ENCODE results near the gene KIF6.

Gene KIF6

DNA sequence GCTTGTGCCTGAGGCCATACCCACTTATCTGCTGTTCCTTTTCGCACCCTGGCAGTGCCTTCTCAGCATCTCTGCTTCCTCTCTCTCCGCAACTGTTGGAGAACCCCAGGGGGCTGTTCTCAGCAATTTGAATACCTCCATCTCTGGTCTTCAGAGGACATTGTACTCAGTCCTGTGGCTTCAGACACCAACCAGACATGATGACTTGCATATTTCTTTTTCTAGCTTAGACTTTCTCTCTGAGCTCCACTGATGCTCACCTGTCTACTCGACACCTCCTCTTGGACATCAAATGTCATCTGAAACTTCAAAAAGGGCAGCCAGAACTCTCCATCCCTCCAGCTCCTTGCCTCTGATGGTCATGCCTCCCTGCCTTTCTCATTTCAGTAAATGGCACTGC lies 383.9 kb downstream of the KIF6 start:
- no peak for DNase-seq (ENCODE audit: insufficient read length, low spot score)
- no peak for TF ChIP-seq POLR2A (IDR thresholded peaks at IDR 0.05; ENCODE audit: low read depth, low read length)
- FAIRE-seq: no peak

DNA sequence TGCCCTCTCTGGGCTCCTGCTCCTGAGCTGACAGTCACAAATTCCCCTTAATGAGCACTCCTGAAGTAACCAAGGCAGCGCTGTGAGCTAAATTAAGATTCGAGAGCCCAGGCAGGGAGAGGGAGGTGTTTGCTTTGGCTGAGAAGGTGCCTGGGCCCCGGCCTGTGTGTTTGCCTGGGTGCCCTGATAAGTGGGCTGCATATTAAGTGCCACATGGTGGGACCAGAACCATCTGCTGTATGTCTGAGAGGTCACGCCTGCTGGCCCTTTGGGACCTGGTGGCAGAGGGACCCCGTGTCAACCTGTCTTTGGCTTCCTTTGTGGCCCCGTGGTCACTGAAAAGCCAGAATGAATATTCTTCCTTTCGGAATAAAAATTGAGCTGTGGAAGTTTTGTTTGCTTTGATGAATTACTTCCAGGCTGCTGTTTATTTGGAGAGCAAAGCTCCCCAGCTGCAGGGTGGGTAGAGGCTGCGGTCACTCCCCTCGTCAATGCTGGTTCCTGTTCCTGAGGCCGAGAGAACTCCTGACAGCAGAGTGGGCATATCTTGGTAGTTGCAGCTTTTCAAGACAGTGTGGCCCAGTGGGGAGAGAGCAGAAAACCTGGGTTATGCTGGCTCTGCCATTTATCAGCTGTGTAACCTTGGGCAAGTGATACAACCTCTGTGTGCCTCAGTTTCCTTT lies 385.2 kb downstream of the KIF6 start:
- no peak for TF ChIP-seq POLR2A (IDR thresholded peaks at IDR 0.05; ENCODE audit: low read depth, low read length)
- DNase-seq (ENCODE audit: insufficient read length, low spot score) (no peak), FAIRE-seq (no peak)

DNA sequence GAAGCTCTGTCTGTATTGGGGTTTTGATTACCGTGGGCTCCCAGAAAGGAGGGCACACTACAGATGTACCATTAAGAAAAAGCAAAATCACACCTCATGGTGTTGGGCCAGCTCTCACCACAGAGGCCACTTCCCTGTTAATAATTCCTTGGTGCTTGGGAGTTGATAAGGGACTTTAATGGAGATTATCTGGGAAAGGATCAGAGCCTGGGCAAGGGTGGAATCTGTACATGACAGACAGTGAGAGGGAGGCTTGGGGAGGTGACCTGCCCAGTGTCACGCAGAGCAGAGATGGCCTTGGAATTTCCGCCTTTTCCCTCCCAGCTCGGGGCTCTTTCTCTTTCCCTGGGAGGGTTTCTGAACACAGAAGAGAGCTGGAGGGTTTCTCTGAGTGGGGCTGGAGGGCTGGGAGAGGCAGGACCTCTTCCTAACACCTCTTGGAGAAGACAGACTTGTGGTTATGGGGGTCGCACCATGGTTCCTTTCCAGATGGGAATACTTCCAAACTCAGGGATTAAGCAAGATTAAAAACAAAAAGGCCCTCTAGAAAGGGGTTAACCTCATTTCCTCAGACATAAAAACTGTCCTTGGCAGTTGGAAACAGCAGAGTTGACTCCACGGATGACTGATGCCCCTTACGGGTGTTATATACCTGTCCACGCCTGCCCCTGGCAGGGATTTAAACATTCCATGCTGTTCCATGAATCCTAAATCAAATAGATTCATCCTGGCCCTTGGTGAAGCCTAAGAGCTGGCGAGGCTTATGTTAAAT lies 385.9 kb downstream of the KIF6 start:
- DNase-seq (ENCODE audit: insufficient read length, low spot score): no peak
- no peak for FAIRE-seq
- no peak for TF ChIP-seq POLR2A (IDR thresholded peaks at IDR 0.05; ENCODE audit: low read depth, low read length)

DNA sequence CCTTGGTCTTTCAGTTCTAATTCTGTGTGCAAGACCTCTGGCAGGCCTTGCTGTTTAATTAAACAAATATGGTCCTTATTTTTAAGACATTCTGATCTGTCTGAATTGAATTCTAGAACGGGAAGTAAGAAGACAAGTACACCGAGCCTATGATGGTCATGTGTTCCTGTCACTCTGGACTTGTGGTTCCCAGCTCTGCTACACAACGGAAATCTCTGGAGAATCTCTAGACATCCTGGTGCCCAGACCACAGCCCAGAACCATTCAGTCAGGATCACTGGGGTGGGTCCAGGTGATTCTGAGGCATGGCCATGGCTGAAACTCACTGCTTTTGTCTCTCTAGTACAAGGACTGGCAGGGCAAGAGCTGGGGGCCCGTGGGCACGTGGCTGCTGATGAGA lies 386.8 kb downstream of the KIF6 start:
- FAIRE-seq: no peak
- TF ChIP-seq POLR2A (IDR thresholded peaks at IDR 0.05; ENCODE audit: low read depth, low read length): no peak

GRCh38 chr6:39335780-39336545 lies 389.2 kb downstream of the KIF6 start:
- TF ChIP-seq POLR2A (IDR thresholded peaks at IDR 0.05; ENCODE audit: low read depth, low read length): no peak
- FAIRE-seq: no peak
- peak; percentile 42 for DNase-seq (ENCODE audit: insufficient read length, low spot score)

More for the DNA sequence above, 386.8 kb downstream of the KIF6 start:
- no peak for DNase-seq (ENCODE audit: insufficient read length, low spot score)

GRCh38 chr6:39333644-39334438 lies 391.4 kb downstream of the KIF6 start:
- no peak for TF ChIP-seq POLR2A (IDR thresholded peaks at IDR 0.05; ENCODE audit: low read depth, low read length)
- no peak for DNase-seq (ENCODE audit: insufficient read length, low spot score)

GRCh38 chr6:39330476-39330875 lies 394.7 kb downstream of the KIF6 start:
- DNase-seq (ENCODE audit: insufficient read length, low spot score): no peak
- TF ChIP-seq POLR2A (IDR thresholded peaks at IDR 0.05; ENCODE audit: low read depth, low read length): no peak
- FAIRE-seq: no peak

More at GRCh38 chr6:39333644-39334438, 391.4 kb downstream of the KIF6 start:
- no peak for FAIRE-seq

- no peak for TF ChIP-seq POLR2A (IDR thresholded peaks at IDR 0.05; ENCODE audit: low read depth, low read length)
- DNase-seq (ENCODE audit: insufficient read length, low spot score) (no peak), FAIRE-seq (no peak)
Observed at GRCh38 chr6:39330057-39330456, 395.2 kb downstream of the KIF6 start.

DNA sequence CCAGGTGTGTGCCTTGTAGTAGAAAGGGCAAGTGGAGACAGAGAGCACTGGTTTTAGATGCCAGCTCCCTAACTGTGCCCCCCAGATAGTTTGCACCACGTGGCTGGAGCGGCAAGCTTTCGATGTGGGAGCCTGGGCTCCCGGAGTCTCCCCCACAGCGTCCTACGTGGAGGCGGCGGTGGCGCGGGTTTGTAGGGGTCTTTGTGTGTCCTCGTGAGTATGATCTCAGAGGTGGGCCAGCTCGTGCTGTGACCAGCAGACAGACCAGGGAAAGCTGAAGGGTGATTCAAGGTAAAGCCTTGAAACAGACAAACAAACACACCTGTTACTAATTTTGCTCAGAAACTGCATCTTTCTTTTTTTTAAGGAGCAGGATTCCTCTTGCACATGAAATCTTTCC lies 397.1 kb downstream of the KIF6 start:
- FAIRE-seq (no peak), DNase-seq (ENCODE audit: insufficient read length, low spot score) (no peak)
- no peak for TF ChIP-seq POLR2A (IDR thresholded peaks at IDR 0.05; ENCODE audit: low read depth, low read length)

DNA sequence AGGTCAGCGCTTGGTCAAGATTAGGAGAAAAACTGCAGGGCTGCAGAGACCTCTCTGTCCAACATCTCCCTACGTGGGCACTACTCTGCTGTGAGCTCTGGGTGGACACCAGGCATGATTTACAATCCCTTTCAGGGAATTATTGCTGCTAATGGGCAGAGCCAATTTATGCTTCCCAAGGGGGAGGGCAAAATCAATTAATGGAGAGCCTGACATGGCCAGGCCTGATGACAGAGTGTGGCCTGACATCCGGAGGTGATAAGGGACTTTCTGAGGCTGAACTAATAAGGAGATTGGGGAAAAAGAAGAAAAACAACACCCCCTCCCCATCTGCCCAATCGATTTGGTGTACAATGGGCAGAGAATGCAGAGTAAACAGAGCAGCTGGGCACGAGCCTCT lies 397.7 kb downstream of the KIF6 start:
- TF ChIP-seq POLR2A (IDR thresholded peaks at IDR 0.05; ENCODE audit: low read depth, low read length): no peak
- DNase-seq (ENCODE audit: insufficient read length, low spot score) (no peak), FAIRE-seq (no peak)

- no peak for DNase-seq (ENCODE audit: insufficient read length, low spot score)
- FAIRE-seq: no peak
- TF ChIP-seq POLR2A (IDR thresholded peaks at IDR 0.05; ENCODE audit: low read depth, low read length): no peak
Observed at GRCh38 chr6:39322306-39322850, 402.8 kb downstream of the KIF6 start, which contains the start of gene KCNK16. TSS of gene KCNK16 (minus strand) at chr6:39322702. CDS start at chr6:39322540, 162 bp downstream.

DNA sequence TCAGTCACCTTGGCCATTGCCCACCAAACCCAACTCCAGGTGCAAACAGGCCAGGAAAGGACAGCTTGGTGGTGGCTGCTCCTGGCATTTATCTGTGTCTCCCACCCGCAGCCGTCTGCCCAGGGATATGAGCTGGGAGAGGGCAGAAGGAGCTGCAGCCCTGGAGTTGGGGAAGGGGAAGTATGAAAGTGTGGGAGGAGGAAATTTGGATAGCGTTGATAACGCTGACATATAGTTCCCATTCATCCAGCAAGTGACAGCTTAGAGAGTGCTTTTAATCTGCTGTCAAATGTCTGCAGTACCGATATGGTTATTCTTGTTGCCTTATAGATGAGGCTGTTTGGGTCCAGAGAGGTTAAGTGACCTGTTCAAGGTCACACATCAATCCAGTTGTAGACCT lies 403.4 kb downstream of the KIF6 start:
- DNase-seq (ENCODE audit: insufficient read length, low spot score): no peak
- no peak for TF ChIP-seq POLR2A (IDR thresholded peaks at IDR 0.05; ENCODE audit: low read depth, low read length)

DNA sequence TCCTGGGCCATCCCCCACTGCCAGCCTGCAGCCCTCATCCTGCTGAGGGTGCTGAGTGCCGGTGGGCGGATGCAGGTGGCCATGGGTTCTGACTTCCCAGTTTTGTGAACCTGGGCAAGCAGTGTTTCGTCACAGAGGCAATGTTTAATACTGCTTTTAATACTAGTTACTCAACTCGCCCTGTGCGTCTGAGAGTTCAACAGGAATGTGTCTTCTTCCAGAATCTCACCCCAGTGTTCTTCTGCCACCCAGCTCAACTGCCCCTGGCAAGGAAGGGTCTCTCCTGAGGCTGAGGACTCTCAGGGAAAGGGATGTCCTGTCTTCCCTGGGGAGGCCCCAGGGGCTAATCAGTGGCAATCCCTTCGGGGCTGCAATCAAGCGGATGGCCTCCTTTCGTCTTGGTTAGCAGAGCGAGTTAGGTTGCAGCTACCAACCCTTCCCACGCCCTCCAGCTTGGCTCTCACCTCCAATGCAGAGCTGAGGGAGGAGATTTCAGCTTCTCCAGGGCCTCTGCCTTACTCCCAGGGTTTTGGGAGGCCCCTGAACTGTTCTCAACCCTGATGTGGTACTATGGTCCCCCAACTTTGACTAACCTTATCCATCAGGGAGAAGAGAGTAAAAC lies 404.7 kb downstream of the KIF6 start:
- TF ChIP-seq POLR2A (IDR thresholded peaks at IDR 0.05; ENCODE audit: low read depth, low read length): no peak
- FAIRE-seq (no peak), DNase-seq (ENCODE audit: insufficient read length, low spot score) (no peak)

More for the DNA sequence above, 403.4 kb downstream of the KIF6 start:
- no peak for FAIRE-seq

Data from H54 (cell line).